WTC11 (cell line): Measurements from ENCODE around the gene OAT. TPM values are rescaled to one million over a fixed set of nuclear protein-coding genes. Genes with fewer than 3 reads are reported as not detected.

Experiments used
- ATAC-seq: fragments of 200-7000 bp; cut with Tn5 transposase; 2 replicates; pipeline ENCODE4 v1.10.0; 2021; ENCODE audit warnings: mild to moderate bottlenecking, moderate library complexity
- CTCF ChIA-PET: fragments of 300-600 bp; sonication (Branson Sonifier 250); formaldehyde crosslinking; loops from one replicate; lab custom pipeline; 2021; ENCODE audit warnings: antibody characterized with exemption; lab: Charles Lee
- POLR2A ChIA-PET: fragments of 350-600 bp; sonication (Branson Sonifier 250); formaldehyde crosslinking; loops from one replicate; lab custom pipeline; 2021; ENCODE audit warnings: antibody characterized with exemption; lab: Charles Lee
- DNase-seq: peaks from one replicate; pipeline ENCODE4 v3.0.0; 2021; ENCODE audit warnings: low spot score
- H3K27ac Mint-ChIP-seq: 2 replicates; pipeline ENCODE4 v1.8.0; 2021; ENCODE audit warnings: mixed read lengths
- H3K27me3 Mint-ChIP-seq: 2 replicates; pipeline ENCODE4 v1.8.0; 2021; ENCODE audit warnings: low read depth, mild to moderate bottlenecking, moderate library complexity, mixed read lengths
- H3K36me3 Mint-ChIP-seq: 2 replicates; pipeline ENCODE4 v1.8.0; 2021; ENCODE audit warnings: mixed read lengths
- H3K4me1 Mint-ChIP-seq: 2 replicates; pipeline ENCODE4 v1.8.0; 2022; ENCODE audit warnings: mixed read lengths
- H3K4me3 Mint-ChIP-seq: 2 replicates; pipeline ENCODE4 v1.8.0; 2021; ENCODE audit warnings: mild to moderate bottlenecking, moderate library complexity, mixed read lengths
- H3K9me3 Mint-ChIP-seq: 2 replicates; pipeline ENCODE4 v1.8.0; 2021; ENCODE audit warnings: mixed read lengths
- AFF4 ChIP-seq: sonication (generic); formaldehyde crosslinking; IDR thresholded peaks from 2 replicates; pipeline ENCODE4 v1.8.1; 2023; ENCODE audit warnings: mild to moderate bottlenecking, missing genetic modification reagents, borderline replicate concordance
- ATF3 ChIP-seq: sonication (generic); formaldehyde crosslinking; conservative IDR thresholded peaks from 2 replicates; pipeline ENCODE4 v1.8.1; 2022; ENCODE audit warnings: mild to moderate bottlenecking, missing genetic modification reagents
- CDX4 ChIP-seq: fragments of 250-450 bp; sonication (Bioruptor Pico); IDR thresholded peaks from 2 replicates; pipeline ENCODE4 v1.9.0; 2021; ENCODE audit warnings: moderate library complexity, mild to moderate bottlenecking, inconsistent platforms, borderline replicate concordance
- E2F1 ChIP-seq: sonication (generic); formaldehyde crosslinking; IDR thresholded peaks from 2 replicates; pipeline ENCODE4 v1.8.0; 2022; ENCODE audit warnings: mild to moderate bottlenecking, missing genetic modification reagents
- ESRRA ChIP-seq: sonication (generic); formaldehyde crosslinking; IDR thresholded peaks from 2 replicates; pipeline ENCODE4 v1.8.1; 2022; ENCODE audit warnings: mild to moderate bottlenecking, missing genetic modification reagents, borderline replicate concordance
- FOXP1 ChIP-seq: sonication (generic); formaldehyde crosslinking; IDR thresholded peaks from 2 replicates; pipeline ENCODE4 v1.8.0; 2022; ENCODE audit warnings: missing genetic modification reagents, mild to moderate bottlenecking, moderate library complexity, borderline replicate concordance
- HMGA2 ChIP-seq: fragments of 250-450 bp; sonication (Bioruptor Pico); IDR thresholded peaks from 2 replicates; pipeline ENCODE4 v1.4.0; 2021; ENCODE audit warnings: mild to moderate bottlenecking, moderate library complexity
- IRF2 ChIP-seq: sonication (generic); formaldehyde crosslinking; IDR thresholded peaks from 2 replicates; pipeline ENCODE4 v1.8.0; 2022; ENCODE audit warnings: low read depth, missing genetic modification reagents, borderline replicate concordance
- JAZF1 ChIP-seq: fragments of 250-450 bp; sonication (Bioruptor Pico); IDR thresholded peaks from 2 replicates; pipeline ENCODE4 v1.9.0; 2021; ENCODE audit warnings: moderate library complexity, mild to moderate bottlenecking, inconsistent platforms
- MLX ChIP-seq: sonication (generic); formaldehyde crosslinking; IDR thresholded peaks from 2 replicates; pipeline ENCODE4 v1.8.1; 2023; ENCODE audit warnings: mild to moderate bottlenecking, missing genetic modification reagents, moderate library complexity
- MXD4 ChIP-seq: fragments of 250-450 bp; sonication (Bioruptor Pico); IDR thresholded peaks from 2 replicates; pipeline ENCODE4 v1.8.0; 2021; ENCODE audit warnings: mild to moderate bottlenecking, moderate library complexity, borderline replicate concordance
- NR3C1 ChIP-seq: sonication (generic); formaldehyde crosslinking; conservative IDR thresholded peaks from 2 replicates; pipeline ENCODE4 v1.8.1; 2023; ENCODE audit warnings: low read depth, mild to moderate bottlenecking, missing genetic modification reagents
- PREB ChIP-seq: sonication (generic); formaldehyde crosslinking; IDR thresholded peaks from 2 replicates; pipeline ENCODE4 v1.8.1; 2022; ENCODE audit warnings: mild to moderate bottlenecking, missing genetic modification reagents, moderate library complexity, borderline replicate concordance
- RELA ChIP-seq: sonication (generic); formaldehyde crosslinking; IDR thresholded peaks from 2 replicates; pipeline ENCODE4 v1.8.1; 2022; ENCODE audit warnings: missing genetic modification reagents, mild to moderate bottlenecking, borderline replicate concordance
- SMAD3 ChIP-seq: sonication (generic); formaldehyde crosslinking; IDR thresholded peaks from 2 replicates; pipeline ENCODE4 v1.8.0; 2022; ENCODE audit warnings: missing genetic modification reagents, mild to moderate bottlenecking, borderline replicate concordance
- TCF7 ChIP-seq: sonication (generic); formaldehyde crosslinking; IDR thresholded peaks from 2 replicates; pipeline ENCODE4 v1.8.0; 2022; ENCODE audit warnings: mild to moderate bottlenecking, low read depth, missing genetic modification reagents, moderate library complexity
- ZBTB43 ChIP-seq: sonication (generic); formaldehyde crosslinking; IDR thresholded peaks from 2 replicates; pipeline ENCODE4 v1.8.1; 2023; ENCODE audit warnings: mild to moderate bottlenecking, missing genetic modification reagents
- ZNF425 ChIP-seq: fragments of 250-450 bp; sonication (Bioruptor Pico); conservative IDR thresholded peaks from 2 replicates; pipeline ENCODE4 v1.9.0; 2021; ENCODE audit warnings: mild to moderate bottlenecking
- total RNA-seq: library from RNA; stranded (reverse); gene quantifications from 3 replicates; pipeline ENCODE4 v1.2.3, GENCODE V29; 2021

Gene OAT
- total RNA-seq, 1 experiment from 2014 or later: 117 TPM

GRCh38 chr10:124384172-124384571 is 34.6 kb downstream of the OAT start:
- H3K27me3 Mint-ChIP-seq: peaks cover 15% of the 10 kb centered on the region
- 0 out of 2 replicates have a peak, but pooled peaks cover 3% of the 10 kb centered on the region for H3K4me1 Mint-ChIP-seq
- TF ChIP-seq JAZF1 (no peak), MLX (CRISPR knock-in tag) (no peak)
- no peak overlapping the region for H3K4me3 Mint-ChIP-seq
- ATAC-seq (no peak), DNase-seq (no peak)
- no peaks in the 10 kb centered on the region for H3K36me3 Mint-ChIP-seq
- ChIA-PET CTCF (interaction anchor here (0.6 to 2.5 kb wide), 5 partner anchors 88 to 390 kb away, joined by 3 to 14 read pairs (median 4); no protein-coding TSS in a partner anchor), POLR2A (no interaction called here)
- H3K9me3 Mint-ChIP-seq: no peaks in the 10 kb centered on the region
- H3K27ac Mint-ChIP-seq: no peak overlapping the region

- Mint-ChIP-seq H3K9me3 (no peaks in the 10 kb centered on the region), H3K27me3 (peaks cover 15% of the 10 kb centered on the region), H3K4me1 (0 out of 2 replicates have a peak, but pooled peaks cover 7% of the 10 kb centered on the region), H3K36me3 (no peaks in the 10 kb centered on the region), H3K27ac (no peak overlapping the region), H3K4me3 (no peak overlapping the region)
- TF ChIP-seq RELA (CRISPR knock-in tag): no peak
- no peak for TF ChIP-seq IRF2
- no peak for TF ChIP-seq ATF3 (CRISPR knock-in tag)
- no peak for TF ChIP-seq SMAD3
- no peak for TF ChIP-seq NR3C1 (CRISPR knock-in tag)
- no peak for TF ChIP-seq ZNF425
- TF ChIP-seq ESRRA: no peak
- TF ChIP-seq HMGA2 (CRISPR knock-in tag): no peak
- POLR2A ChIA-PET: no interaction called here
- ATAC-seq (no peak), DNase-seq (no peak)
- CTCF ChIA-PET: interaction anchor here (0.6 to 2.5 kb wide), 4 partner anchors 87 to 389 kb away, joined by 3 to 14 read pairs (median 4); no protein-coding TSS in a partner anchor
Observed at GRCh38 chr10:124383496-124383895, 35.2 kb downstream of the OAT start.

GRCh38 chr10:124381011-124381611 is 37.6 kb downstream of the OAT start:
- no peaks in the 10 kb centered on the region for H3K9me3 Mint-ChIP-seq
- no peak overlapping the region for H3K4me3 Mint-ChIP-seq
- no peak for ATAC-seq
- H3K36me3 Mint-ChIP-seq: no peaks in the 10 kb centered on the region
- no peak overlapping the region for H3K27ac Mint-ChIP-seq
- peaks cover 5% of the 10 kb centered on the region; the same call in 1 of the 2 replicates for H3K27me3 Mint-ChIP-seq
- POLR2A ChIA-PET: no interaction called here
- CTCF ChIA-PET: interaction anchor here (1.9 to 3.0 kb wide), 2 partner anchors 8 to 386 kb away, joined by 8 to 18 read pairs; no protein-coding TSS in a partner anchor
- DNase-seq: no peak
- H3K4me1 Mint-ChIP-seq: 0 out of 2 replicates have a peak, but pooled peaks cover 7% of the 10 kb centered on the region
- TF ChIP-seq ATF3 (CRISPR knock-in tag) (no peak), PREB (CRISPR knock-in tag) (no peak), AFF4 (CRISPR knock-in tag) (no peak), FOXP1 (CRISPR knock-in tag) (no peak), E2F1 (CRISPR knock-in tag) (no peak), SMAD3 (no peak), TCF7 (CRISPR knock-in tag) (no peak), CDX4 (CRISPR knock-in tag) (no peak), MXD4 (CRISPR knock-in tag) (no peak), ZBTB43 (no peak)
